GM18873 (cell line): Measurements from ENCODE around the gene SLC29A1.

Experiments used
- ATAC-seq: cut with Tn5 transposase; IDR thresholded peaks from one replicate; pipeline ENCODE4 v1.9.1; 2021; ENCODE audit warnings: mild to moderate bottlenecking, moderate library complexity, moderate number of reproducible peaks; ENCODE audit not compliant: unreplicated experiment, low FRiP score

Gene SLC29A1

DNA sequence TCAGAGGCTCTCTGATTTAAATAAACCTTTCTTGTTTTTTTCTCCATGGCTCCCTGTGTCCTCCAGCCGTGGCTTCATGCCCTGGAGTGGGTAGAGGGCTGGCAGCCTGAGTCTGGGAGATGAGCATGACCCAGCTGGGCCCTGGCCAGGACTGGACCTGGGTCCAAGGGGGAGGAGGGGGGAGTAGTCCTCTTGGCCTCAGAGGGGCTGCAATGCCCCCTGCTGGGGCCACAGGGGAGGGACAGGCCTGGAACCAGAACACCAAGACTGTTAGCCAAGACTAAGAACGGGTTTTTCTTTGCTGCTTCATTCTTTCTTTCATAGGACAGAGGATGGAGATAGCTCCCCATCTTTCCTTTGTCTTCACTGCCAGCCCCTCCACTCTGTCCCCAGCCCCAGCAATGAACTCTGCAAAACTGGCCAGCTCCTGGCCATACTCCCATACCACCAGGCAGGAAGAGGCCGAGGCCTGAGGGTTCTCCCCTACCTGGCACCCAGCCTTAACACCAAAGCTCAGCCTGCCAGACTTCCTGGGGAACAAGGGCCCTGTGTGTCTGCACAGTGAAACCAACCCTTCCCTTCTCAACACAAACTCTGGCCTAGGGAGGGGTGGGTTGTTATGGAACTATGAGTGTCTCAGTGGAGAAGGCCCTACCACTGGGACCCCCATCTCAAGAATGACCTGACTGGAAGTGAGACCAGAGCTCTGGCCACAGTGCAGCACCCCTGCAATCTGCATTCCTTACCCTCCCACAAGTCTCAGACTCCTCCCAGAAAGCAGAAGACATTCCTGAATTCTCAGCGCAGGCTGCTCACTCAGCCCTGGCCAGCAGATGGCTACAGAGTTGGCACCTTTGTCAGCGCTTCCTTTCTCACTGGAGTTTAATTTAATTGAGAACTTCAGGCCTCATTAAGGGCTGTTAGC lies 11.0 kb downstream of the SLC29A1 start:
- ATAC-seq, result no peak

DNA sequence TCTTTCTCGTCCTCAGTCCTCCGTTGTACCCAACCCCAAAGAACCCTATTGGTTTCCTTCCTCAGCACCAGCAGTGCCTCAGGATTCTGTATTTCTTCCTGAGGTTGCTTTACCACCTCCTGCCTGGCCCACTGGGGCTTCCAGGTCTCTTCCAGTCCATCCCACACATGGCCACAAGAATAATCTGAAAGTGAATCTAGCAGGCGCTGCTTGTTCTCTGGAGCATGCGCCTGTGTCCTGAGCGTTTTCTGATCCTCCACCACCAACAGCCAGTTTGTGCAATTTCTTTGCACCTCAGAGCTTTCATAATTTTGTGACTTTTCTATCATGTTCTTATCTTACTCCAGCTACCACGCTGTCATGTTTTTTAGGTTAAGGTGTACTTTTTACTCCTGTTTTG lies 11.9 kb downstream of the SLC29A1 start:
- ATAC-seq, result no peak

DNA sequence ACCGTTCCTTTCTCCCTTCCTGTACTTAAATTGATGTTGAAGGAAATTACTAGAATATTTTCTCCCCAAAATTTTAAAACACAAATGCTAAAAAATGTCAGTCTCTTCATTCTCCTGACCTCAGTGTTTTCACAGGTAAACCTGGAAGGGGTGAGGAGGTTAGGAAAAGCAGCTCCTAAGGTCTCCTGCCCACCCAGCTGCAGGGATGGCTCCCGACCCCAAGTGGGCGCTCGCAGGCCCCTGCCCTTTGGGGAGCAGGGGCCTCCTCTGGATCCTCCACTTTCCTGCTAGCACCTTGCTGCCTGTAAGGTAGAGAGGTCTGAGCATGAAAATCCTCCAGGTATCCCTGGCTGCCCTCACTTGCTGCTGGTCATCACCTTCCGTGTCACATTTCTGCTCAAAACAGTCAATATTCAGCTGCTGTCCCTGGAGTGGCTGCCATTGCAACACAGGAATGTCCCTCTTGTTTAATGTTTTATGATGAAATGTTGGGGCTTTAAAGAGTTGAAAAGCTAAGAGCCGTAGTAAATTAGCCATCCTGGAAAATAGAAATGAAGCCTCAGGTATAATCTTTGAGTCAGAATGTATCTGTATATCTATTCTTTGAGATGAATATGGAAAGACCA lies 12.6 kb downstream of the SLC29A1 start:
- no peak for ATAC-seq

DNA sequence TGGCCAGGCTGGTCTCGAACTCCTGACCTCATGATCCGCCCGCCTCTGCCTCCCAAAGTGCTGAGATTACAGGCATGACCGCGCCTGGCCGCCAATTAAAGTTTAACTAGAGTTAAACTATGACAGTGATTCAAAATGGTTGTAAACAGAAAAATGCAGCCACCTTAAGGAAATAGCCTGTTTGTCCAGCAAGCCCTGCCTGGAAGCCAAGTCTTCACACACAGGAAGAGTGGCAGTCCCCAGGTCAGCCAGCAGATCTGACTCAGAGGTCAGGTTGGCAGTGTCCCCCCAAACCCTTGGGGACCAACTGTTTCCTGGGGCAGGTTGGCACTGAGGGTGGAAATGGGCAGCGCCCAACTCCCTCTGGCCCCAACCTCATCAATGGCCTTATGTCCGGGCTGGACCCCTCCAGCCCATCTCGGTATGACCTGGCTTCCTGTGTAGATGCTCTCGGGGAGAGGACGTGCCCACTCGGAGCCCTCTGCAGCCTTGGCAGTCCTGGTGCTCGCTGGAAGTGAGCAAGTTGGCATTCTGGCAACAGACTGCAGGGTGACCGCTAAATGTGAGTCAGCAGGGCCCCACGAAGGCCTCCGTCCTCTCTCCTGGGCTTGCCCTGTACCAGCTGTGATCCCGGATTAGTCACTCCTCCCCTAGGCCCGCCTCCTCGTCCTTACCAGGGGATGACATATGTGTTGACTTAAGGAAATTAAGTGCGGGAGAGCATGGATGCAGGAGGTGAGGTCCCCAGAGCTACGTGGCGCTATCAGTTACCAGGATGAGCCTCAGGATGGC lies 13.8 kb downstream of the SLC29A1 start:
- no peak for ATAC-seq

DNA sequence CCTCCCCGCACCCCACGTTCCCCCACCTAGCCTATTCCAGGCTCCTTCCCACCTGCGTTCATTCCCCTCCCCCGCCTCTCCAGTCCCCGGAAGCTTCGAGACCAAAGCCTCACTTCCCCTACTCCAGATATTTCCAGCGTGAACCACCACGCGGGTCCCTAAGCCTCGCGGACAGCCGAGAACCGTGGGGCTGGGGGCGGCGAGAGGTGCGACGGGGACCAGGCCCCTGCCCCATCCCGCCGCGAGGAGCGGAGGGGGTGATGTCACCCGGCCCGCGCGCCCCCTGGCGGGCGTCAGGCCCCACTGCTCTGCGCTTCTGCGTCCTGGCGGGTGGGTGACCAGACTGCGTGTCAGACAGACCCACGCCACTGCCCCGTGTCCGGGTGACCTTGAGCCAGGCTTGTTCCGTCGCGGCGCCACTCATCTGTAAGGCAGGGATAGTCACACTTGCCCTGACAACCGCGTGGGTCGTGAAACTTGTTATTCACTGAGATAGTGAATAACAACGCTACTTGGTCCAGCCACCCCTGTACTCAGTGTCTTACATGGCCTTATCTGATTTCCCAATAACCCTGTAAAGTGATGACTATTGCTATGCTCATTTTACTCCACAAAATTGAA lies 14.5 kb downstream of the SLC29A1 start:
- no peak for ATAC-seq

DNA sequence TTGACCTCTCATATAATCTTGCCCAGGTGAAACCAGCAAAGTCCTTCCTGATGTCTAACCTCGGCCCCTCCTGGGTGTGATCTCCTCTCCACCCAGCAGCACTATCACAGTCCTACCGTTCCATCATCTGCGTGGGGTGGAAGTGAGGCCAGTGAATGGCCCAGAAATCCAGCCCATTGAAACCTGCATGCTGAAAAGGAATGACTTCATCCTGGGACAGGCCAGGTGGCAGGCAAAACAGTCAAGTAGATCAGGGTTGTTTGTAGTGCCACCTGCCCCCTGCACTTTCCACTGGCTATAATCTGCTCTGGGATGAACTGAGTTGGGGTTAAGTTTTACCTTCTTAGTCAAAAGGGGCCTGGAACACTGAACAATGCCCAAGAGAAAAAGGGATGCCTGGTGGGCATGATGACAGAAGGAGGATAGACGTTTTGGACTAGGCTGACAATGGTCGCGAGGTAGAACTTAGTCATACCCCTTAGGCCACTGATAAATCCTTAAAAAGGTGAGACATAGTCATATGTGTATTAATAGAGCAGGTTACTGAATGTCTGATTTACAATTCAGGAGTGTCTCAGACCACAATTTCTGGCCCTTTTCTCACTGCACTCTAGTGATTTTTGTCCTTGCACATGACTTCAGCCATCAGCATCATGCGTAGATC lies 15.4 kb downstream of the SLC29A1 start:
- no peak for ATAC-seq

DNA sequence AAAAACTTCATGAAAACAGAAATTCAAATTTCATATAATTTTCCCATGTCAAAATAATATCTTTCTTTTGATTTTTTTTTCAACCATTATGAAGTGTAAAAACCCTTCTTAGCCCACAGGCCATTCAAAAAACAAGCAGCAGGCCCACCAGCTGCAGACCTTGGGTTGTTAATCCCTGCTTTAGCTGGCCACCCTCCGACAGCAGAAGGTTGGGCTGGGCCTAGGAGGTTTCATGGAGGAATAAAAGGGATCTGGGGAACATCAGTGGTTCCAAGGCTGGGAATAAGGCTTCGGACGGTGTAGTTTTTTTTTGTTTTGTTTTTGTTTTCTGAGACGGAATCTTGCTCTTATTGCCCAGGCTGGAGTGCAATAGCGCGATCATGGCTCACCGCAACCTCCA lies 19.9 kb downstream of the SLC29A1 start:
- no peak for ATAC-seq

DNA sequence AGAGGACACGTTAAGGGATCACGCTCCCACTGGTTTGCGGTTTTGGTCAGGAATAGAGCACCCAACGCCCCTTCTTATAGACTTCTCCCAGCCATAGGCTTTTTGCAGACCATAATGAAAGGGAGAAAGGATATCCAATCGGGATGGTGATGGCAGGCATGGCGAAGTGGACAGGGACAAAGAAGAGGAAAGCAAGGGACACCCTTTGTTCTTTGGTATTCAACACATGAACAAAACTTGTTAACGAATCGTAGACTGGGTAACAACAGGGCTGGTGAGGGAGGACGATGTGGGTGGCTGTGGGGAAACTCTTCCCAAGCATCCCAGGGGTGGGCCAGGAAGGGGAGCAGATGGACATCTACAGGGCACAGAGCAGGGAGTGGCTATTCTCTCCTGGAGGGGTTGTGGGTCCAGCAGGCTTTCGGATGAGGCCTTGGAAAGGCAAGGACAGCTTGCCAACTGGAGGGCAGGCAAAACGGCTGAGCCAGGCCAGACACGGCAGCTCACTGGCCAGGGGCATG lies 22.1 kb downstream of the SLC29A1 start:
- ATAC-seq, result no peak

DNA sequence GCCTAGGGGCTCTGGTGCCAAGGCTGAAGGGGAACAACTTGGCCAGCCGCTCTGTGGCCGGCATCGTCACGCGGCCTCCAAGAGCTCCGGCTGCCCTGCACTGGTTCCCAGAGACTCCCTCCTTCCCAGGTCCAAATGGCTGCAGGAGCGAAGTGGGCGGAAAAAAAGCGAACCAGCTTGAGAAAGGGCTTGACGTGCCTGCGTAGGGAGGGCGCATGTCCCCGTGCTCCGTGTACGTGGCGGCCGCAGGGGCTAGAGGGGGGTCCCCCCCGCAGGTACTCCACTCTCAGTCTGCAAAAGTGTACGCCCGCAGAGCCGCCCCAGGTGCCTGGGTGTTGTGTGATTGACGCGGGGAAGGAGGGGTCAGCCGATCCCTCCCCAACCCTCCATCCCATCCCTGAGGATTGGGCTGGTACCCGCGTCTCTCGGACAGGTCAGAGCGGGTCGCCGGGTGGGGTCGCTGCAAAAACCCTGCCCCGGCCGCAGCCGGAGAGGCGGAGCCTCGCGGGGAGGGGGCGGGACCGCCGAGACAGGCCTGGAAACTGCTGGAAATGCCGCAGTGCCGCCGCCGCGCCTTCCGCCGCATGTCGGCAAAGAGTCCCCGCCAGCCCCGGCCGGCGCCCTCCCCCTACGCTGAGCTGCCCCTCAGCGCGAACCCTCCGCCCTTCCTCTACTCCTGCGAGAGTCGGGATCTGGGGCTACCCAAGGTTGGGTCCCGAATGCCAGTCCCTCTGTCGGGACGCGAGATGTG lies 22.7 kb downstream of the SLC29A1 start:
- ATAC-seq, result peak; percentile 38

DNA sequence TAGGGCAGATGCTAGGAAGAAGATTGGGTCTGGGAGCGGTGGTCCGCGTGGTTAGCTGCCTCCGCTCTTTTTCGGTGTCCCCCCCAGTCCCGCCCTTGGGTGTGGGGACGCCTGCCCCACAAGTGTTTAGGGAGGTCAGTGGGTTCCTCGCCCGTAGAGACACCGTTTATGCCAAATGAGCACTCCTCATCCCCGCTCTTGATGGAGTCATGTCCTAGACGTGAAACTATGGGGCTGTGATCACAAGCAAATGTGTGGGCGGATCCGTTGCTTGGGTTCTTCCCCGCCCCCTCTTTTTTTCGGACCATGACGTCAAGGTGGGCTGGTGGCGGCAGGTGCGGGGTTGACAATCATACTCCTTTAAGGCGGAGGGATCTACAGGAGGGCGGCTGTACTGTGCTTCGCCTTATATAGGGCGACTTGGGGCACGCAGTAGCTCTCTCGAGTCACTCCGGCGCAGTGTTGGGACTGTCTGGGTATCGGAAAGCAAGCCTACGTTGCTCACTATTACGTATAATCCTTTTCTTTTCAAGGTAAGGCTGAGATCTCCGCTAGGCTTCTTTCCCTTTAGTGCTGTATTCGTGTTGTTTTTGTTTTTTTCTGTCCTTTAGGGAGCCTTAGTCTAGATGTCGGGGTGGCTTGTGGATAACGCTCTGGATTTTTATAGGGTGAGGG lies 23.4 kb downstream of the SLC29A1 start, which contains the start of gene HSP90AB1:
HSP90AB1 (plus strand) TSS at position 439 of the 675 bp plus-strand sequence. CDS start 1,529 bp downstream, outside the sequence.
- ATAC-seq, result peak; percentile 59

DNA sequence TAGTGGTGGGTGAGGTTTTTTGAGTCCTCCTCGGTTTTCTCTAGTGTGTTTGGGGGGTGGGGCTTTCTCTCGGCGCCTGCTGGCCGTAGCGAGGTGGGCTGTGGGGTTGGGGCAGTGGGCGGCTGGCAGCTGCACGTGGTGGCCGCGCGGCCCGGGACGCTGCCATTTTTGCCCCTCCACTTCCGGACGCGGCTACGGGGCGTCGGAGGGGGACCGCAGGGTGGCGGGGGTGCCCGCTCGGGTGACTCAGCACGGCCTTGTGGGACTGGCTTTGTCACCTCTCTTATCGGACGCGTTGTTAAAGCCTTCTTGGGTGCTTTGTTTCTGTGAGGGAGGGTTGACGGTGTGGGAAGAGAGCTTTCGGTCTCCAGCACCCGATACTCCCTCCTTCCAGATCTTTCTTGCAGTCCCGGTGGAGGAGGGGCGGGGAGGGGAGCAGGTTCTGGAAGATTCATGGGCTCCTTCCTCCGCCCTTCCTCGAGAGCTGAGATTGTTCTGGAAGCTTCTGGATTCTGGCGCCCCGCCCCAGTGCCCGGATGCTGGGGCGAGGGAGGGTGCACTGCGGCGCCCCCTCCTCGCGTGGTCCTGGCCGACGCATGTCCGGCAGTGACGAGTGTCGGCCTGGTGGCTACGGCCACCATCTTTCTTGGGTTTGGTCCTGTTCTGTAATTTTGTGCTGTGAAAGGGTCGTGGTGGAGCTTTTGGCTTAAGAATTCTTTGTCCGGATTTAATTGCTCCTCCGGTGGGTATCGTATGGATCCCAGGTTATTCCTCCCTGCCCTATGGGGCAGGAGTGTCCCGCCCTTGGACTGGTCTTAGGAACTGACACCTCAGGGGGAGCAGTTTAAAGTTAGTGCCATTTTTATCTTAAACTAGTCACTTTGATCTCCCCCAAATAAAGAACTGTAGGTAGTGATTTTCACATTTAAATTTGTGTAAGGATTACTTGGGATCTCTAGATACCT lies 24.2 kb downstream of the SLC29A1 start:
- peak; percentile 17 for ATAC-seq

DNA sequence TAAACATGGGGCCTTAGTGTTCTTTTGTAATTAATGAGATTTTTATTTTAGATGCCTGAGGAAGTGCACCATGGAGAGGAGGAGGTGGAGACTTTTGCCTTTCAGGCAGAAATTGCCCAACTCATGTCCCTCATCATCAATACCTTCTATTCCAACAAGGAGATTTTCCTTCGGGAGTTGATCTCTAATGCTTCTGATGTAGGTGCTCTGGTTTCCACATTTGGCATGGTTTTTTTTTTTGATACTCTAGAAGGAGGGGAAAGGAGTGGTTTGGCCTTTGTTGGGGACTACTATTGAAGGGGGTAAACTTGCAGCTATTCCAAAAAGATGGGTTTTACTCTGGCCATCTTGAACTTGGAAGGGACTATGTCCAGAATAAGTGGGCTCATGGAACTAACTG lies 25.2 kb downstream of the SLC29A1 start:
- ATAC-seq, result no peak

DNA sequence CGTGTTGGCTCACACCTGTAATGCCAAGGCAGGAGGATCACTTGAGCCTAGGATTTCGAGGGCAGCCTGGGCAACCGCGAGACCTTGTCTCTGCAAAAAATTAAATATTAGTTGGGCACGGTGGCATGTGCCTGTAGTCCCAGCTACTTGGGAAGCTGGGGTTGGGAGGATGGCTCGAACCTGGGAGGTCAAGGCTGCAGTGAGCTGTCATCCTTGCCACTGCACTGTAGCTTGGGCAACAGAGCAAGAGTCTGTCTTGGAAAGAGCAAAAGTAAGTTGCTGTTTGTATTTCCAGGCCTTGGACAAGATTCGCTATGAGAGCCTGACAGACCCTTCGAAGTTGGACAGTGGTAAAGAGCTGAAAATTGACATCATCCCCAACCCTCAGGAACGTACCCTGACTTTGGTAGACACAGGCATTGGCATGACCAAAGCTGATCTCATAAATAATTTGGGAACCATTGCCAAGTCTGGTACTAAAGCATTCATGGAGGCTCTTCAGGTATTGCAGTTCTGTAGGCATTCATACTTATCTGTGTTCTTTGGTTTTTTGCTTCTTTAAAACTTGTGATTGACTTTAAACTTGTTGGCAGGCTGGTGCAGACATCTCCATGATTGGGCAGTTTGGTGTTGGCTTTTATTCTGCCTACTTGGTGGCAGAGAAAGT lies 25.8 kb downstream of the SLC29A1 start:
- ATAC-seq, result no peak

DNA sequence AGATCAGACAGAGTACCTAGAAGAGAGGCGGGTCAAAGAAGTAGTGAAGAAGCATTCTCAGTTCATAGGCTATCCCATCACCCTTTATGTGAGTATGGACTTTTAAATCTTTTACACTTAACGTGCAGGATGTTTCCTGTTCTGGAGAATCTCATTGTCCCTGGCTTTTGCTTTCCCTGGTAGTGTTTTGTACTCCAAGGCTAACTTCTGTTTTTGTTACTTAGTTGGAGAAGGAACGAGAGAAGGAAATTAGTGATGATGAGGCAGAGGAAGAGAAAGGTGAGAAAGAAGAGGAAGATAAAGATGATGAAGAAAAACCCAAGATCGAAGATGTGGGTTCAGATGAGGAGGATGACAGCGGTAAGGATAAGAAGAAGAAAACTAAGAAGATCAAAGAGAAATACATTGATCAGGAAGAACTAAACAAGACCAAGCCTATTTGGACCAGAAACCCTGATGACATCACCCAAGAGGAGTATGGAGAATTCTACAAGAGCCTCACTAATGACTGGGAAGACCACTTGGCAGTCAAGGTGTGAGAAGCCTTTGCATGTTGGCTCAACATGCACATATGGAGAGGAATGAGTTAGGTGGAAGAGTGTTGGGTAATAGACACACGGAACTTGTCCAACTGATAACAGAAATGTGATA lies 26.8 kb downstream of the SLC29A1 start:
- no peak for ATAC-seq

DNA sequence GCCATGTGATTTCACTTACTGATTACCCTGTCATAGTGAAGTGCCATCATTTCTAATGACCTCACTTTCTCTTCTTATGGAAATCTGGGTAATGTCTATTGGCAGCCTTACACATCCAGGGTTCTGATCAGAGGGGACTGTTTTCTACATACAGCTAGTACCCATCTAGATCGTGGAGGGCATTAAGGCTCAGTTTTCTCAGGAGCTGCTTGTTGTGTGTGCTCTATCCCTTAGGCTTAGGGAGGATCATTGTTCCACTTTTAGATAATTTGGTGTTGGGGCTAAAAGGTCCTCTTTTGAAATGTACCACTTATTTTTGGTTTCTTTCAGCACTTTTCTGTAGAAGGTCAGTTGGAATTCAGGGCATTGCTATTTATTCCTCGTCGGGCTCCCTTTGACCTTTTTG lies 27.3 kb downstream of the SLC29A1 start:
- no peak for ATAC-seq
